ENCODE data around the gene HMG20A.

Gene HMG20A

GRCh38 chr15:77455696-77456321 is 35.1 kb downstream of the HMG20A start:
- H3K27me3 ChIP-seq (ENCODE audit: control insufficient read depth in 2 of 2, insufficient read depth in 2 of 2, low read length in 2 of 2) = no peaks in the 10 kb centered on the region
- peak overlapping the region; percentile 30 to 32 for H3K27ac ChIP-seq (ENCODE audit: low read depth in 2 of 2, low read length in 2 of 2)
- H3K9ac ChIP-seq (ENCODE audit: low read depth in 1 of 2, low read length in 2 of 2) = no peak overlapping the region
- H3K4me3 ChIP-seq (ENCODE audit: low read length in 2 of 2) = no peak overlapping the region
- no peaks in the 10 kb centered on the region for H3K9me3 ChIP-seq (ENCODE audit: control insufficient read depth in 2 of 2, low read length in 2 of 2)
- peaks cover 0 to 4% of the 10 kb centered on the region in 2 donors for H3K4me1 ChIP-seq (ENCODE audit: control insufficient read depth in 2 of 2, insufficient read depth in 2 of 2, low read length in 2 of 2)
- H3K36me3 ChIP-seq (ENCODE audit: control insufficient read depth in 2 of 2, insufficient read depth in 2 of 2, low read length in 2 of 2) = peaks cover 2 to 11% of the 10 kb centered on the region in 2 donors

DNA sequence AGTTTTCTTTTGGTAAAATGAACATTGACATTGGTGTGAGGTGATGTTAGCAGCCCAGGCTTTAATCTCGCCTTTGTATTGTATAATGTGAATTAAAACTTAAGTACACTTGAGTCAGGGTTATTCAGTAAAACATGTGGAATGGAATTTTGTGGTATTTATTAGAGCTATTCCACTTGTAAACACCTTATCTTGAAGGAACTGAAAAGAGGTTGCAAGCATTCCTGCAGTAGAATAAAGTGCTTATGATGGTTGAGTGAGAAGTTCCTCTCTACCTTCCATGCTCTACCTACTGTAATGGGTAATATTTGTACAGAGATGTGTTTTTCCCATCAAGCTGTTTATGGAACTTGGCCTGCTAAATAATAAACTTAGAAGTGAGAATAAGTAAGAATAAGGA is 36.1 kb downstream of the HMG20A start:
- H3K4me3 ChIP-seq (ENCODE audit: low read length in 2 of 2) = no peak overlapping the region
- H3K4me1 ChIP-seq (ENCODE audit: control insufficient read depth in 2 of 2, insufficient read depth in 2 of 2, low read length in 2 of 2) = peaks cover 0 to 4% of the 10 kb centered on the region in 2 donors
- H3K36me3 ChIP-seq (ENCODE audit: control insufficient read depth in 2 of 2, insufficient read depth in 2 of 2, low read length in 2 of 2) = peaks cover 2 to 15% of the 10 kb centered on the region in 2 donors
- no peaks in the 10 kb centered on the region for H3K27me3 ChIP-seq (ENCODE audit: control insufficient read depth in 2 of 2, insufficient read depth in 2 of 2, low read length in 2 of 2)
- H3K27ac ChIP-seq (ENCODE audit: low read depth in 2 of 2, low read length in 2 of 2) = no peak overlapping the region
- no peaks in the 10 kb centered on the region for H3K9me3 ChIP-seq (ENCODE audit: control insufficient read depth in 2 of 2, low read length in 2 of 2)
- no peak overlapping the region for H3K9ac ChIP-seq (ENCODE audit: low read depth in 1 of 2, low read length in 2 of 2)

DNA sequence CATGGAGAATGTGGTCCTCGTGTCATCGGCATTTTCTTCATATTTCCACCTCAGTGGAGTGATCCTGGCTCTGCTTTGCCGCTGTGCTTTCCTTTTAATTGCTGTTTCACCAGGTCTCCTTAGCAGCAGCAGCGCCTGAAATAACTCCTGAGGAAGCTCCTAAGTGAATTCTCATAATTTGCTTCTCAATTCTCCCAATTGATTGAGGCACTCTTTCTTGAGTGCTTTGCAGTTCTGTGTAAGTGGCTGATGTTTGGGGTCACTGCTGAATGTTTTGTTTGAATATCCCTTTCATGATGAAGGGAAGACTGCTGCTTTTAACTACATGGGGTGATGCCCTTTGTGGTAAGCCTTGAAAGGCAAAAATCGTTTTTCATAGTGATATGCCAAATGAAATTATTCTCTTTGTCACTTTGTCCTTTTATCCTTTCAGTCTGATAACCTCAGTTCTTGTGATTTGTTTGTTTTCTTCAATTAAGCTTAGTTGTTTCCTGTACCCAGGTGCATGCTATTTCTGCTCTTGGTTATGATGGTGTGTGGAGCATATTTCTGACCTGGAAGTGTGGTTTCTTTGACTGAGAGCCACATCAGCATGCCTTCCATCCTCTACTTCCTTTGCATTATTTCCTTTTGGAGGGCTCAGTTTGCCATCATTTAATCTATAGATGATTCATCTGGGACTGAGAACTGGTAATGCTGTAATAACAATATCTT is 36.7 kb downstream of the HMG20A start:
- no peak overlapping the region for H3K4me3 ChIP-seq (ENCODE audit: low read length in 2 of 2)
- H3K27ac ChIP-seq (ENCODE audit: low read depth in 2 of 2, low read length in 2 of 2) = no peak overlapping the region
- H3K27me3 ChIP-seq (ENCODE audit: control insufficient read depth in 2 of 2, insufficient read depth in 2 of 2, low read length in 2 of 2) = no peaks in the 10 kb centered on the region
- H3K9ac ChIP-seq (ENCODE audit: low read depth in 1 of 2, low read length in 2 of 2) = no peak overlapping the region
- H3K4me1 ChIP-seq (ENCODE audit: control insufficient read depth in 2 of 2, insufficient read depth in 2 of 2, low read length in 2 of 2) = peaks cover 0 to 4% of the 10 kb centered on the region in 2 donors
- peaks cover 2 to 20% of the 10 kb centered on the region in 2 donors for H3K36me3 ChIP-seq (ENCODE audit: control insufficient read depth in 2 of 2, insufficient read depth in 2 of 2, low read length in 2 of 2)
- H3K9me3 ChIP-seq (ENCODE audit: control insufficient read depth in 2 of 2, low read length in 2 of 2) = no peaks in the 10 kb centered on the region

DNA sequence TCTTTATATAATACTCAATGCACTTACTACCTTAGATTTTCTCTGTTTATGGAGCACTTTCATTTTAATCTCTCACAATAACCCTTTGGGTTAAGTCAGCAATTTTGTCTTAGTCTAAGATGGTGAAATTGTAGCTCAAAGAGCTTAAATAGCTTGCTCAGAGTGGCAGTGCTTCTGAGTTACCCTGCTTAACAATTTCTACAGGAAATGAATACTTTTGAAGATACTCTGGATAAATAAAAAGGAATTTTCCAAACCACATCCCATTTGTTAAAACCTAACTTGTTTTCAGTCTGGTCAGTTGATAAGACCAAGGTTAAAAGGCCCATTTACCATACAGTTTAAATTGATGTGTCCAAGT is 37.2 kb downstream of the HMG20A start:
- no peak overlapping the region for H3K9ac ChIP-seq (ENCODE audit: low read depth in 1 of 2, low read length in 2 of 2)
- H3K27me3 ChIP-seq (ENCODE audit: control insufficient read depth in 2 of 2, insufficient read depth in 2 of 2, low read length in 2 of 2) = no peaks in the 10 kb centered on the region
- no peak overlapping the region for H3K4me3 ChIP-seq (ENCODE audit: low read length in 2 of 2)
- H3K27ac ChIP-seq (ENCODE audit: low read depth in 2 of 2, low read length in 2 of 2) = no peak overlapping the region
- peaks cover 0 to 4% of the 10 kb centered on the region in 2 donors for H3K4me1 ChIP-seq (ENCODE audit: control insufficient read depth in 2 of 2, insufficient read depth in 2 of 2, low read length in 2 of 2)
- no peaks in the 10 kb centered on the region for H3K9me3 ChIP-seq (ENCODE audit: control insufficient read depth in 2 of 2, low read length in 2 of 2)
- H3K36me3 ChIP-seq (ENCODE audit: control insufficient read depth in 2 of 2, insufficient read depth in 2 of 2, low read length in 2 of 2) = peaks cover 2 to 21% of the 10 kb centered on the region in 2 donors

- peaks cover 10 to 26% of the 10 kb centered on the region in 2 donors for H3K36me3 ChIP-seq (ENCODE audit: control insufficient read depth in 2 of 2, insufficient read depth in 2 of 2, low read length in 2 of 2)
- no peaks in the 10 kb centered on the region for H3K9me3 ChIP-seq (ENCODE audit: control insufficient read depth in 2 of 2, low read length in 2 of 2)
- H3K27me3 ChIP-seq (ENCODE audit: control insufficient read depth in 2 of 2, insufficient read depth in 2 of 2, low read length in 2 of 2) = no peaks in the 10 kb centered on the region
- peaks cover 0 to 4% of the 10 kb centered on the region in 2 donors for H3K4me1 ChIP-seq (ENCODE audit: control insufficient read depth in 2 of 2, insufficient read depth in 2 of 2, low read length in 2 of 2)
- H3K9ac ChIP-seq (ENCODE audit: low read depth in 1 of 2, low read length in 2 of 2) = no peak overlapping the region
- no peak overlapping the region for H3K27ac ChIP-seq (ENCODE audit: low read depth in 2 of 2, low read length in 2 of 2)
- H3K4me3 ChIP-seq (ENCODE audit: low read length in 2 of 2) = no peak overlapping the region
Measured at GRCh38 chr15:77459031-77459430, 38.3 kb downstream of the HMG20A start.

DNA sequence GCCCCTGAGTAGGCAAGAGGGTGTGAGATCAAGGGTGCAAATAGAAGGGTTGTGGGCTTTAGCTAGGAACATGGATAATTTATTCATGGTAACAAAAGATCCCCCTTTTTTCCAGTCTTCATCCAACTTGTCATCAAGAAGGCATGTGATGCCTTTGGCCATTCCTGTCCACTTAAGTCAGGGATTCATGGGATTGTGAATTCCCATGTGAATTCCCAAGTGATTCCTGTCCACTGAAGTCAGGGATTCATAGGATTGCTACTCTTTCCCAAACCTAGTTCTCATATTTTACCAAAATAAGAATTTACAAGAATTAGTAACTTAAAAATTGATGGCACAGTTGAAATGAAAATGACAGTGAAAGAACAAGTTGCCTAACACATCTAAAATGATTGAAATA is 40.8 kb downstream of the HMG20A start:
- Histone ChIP-seq H3K9ac (ENCODE audit: low read depth in 1 of 2, low read length in 2 of 2) (no peak overlapping the region), H3K27ac (ENCODE audit: low read depth in 2 of 2, low read length in 2 of 2) (no peak overlapping the region), H3K36me3 (ENCODE audit: control insufficient read depth in 2 of 2, insufficient read depth in 2 of 2, low read length in 2 of 2) (peaks cover 19 to 28% of the 10 kb centered on the region in 2 donors), H3K27me3 (ENCODE audit: control insufficient read depth in 2 of 2, insufficient read depth in 2 of 2, low read length in 2 of 2) (no peaks in the 10 kb centered on the region), H3K4me1 (ENCODE audit: control insufficient read depth in 2 of 2, insufficient read depth in 2 of 2, low read length in 2 of 2) (no peaks in the 10 kb centered on the region), H3K4me3 (ENCODE audit: low read length in 2 of 2) (no peak overlapping the region), H3K9me3 (ENCODE audit: control insufficient read depth in 2 of 2, low read length in 2 of 2) (no peaks in the 10 kb centered on the region)

DNA sequence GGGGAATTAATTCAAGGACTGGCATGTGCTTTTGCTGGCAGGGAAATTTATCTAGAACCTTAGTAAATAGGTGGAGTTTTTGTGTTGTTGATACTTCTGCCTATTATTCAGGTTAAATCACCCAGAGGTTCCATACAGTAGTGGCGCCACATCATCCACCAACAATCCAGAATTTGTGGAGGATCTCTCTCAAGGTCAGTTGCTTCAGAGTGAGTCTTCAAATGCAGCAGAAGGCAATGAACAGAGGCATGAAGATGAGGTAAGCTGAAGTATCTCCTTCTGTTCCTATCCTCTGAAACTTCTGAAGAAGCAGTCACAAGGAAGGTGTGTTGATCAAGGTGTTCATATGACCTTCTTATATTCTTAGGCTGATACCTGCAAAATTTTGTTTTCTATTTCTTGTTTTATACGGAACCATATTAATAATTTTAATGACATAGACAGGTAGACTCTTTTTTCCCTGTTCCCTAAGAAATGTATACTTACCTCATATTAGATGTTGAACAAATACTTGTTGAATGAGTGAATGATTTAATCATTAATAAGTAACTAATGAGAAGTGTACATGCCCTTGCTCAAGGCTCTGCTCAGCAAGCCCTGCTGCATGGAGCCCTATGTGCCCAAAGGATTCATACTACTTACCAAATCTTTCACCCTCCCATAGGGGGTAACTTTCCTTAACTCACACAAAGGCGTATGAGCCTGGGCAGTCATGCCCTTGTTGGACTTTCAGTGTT is 43.6 kb downstream of the HMG20A start:
- H3K27me3 ChIP-seq (ENCODE audit: control insufficient read depth in 2 of 2, insufficient read depth in 2 of 2, low read length in 2 of 2) = no peaks in the 10 kb centered on the region
- peaks cover 33 to 43% of the 10 kb centered on the region in 2 donors for H3K36me3 ChIP-seq (ENCODE audit: control insufficient read depth in 2 of 2, insufficient read depth in 2 of 2, low read length in 2 of 2)
- no peak overlapping the region for H3K4me3 ChIP-seq (ENCODE audit: low read length in 2 of 2)
- H3K27ac ChIP-seq (ENCODE audit: low read depth in 2 of 2, low read length in 2 of 2) = no peak overlapping the region
- no peak overlapping the region for H3K9ac ChIP-seq (ENCODE audit: low read depth in 1 of 2, low read length in 2 of 2)
- H3K9me3 ChIP-seq (ENCODE audit: control insufficient read depth in 2 of 2, low read length in 2 of 2) = no peaks in the 10 kb centered on the region
- no peaks in the 10 kb centered on the region for H3K4me1 ChIP-seq (ENCODE audit: control insufficient read depth in 2 of 2, insufficient read depth in 2 of 2, low read length in 2 of 2)

- peaks cover 42 to 44% of the 10 kb centered on the region in 2 donors for H3K36me3 ChIP-seq (ENCODE audit: control insufficient read depth in 2 of 2, insufficient read depth in 2 of 2, low read length in 2 of 2)
- no peaks in the 10 kb centered on the region for H3K27me3 ChIP-seq (ENCODE audit: control insufficient read depth in 2 of 2, insufficient read depth in 2 of 2, low read length in 2 of 2)
- H3K27ac ChIP-seq (ENCODE audit: low read depth in 2 of 2, low read length in 2 of 2) = no peak overlapping the region
- no peaks in the 10 kb centered on the region for H3K4me1 ChIP-seq (ENCODE audit: control insufficient read depth in 2 of 2, insufficient read depth in 2 of 2, low read length in 2 of 2)
- no peaks in the 10 kb centered on the region for H3K9me3 ChIP-seq (ENCODE audit: control insufficient read depth in 2 of 2, low read length in 2 of 2)
- H3K9ac ChIP-seq (ENCODE audit: low read depth in 1 of 2, low read length in 2 of 2) = no peak overlapping the region
- H3K4me3 ChIP-seq (ENCODE audit: low read length in 2 of 2) = no peak overlapping the region
Measured at GRCh38 chr15:77466521-77466920, 45.8 kb downstream of the HMG20A start.

GRCh38 chr15:77468896-77469295 is 48.2 kb downstream of the HMG20A start:
- H3K27me3 ChIP-seq (ENCODE audit: control insufficient read depth in 2 of 2, insufficient read depth in 2 of 2, low read length in 2 of 2) = no peaks in the 10 kb centered on the region
- peaks cover 39 to 50% of the 10 kb centered on the region in 2 donors for H3K36me3 ChIP-seq (ENCODE audit: control insufficient read depth in 2 of 2, insufficient read depth in 2 of 2, low read length in 2 of 2)
- no peak overlapping the region for H3K4me3 ChIP-seq (ENCODE audit: low read length in 2 of 2)
- H3K27ac ChIP-seq (ENCODE audit: low read depth in 2 of 2, low read length in 2 of 2) = no peak overlapping the region
- no peaks in the 10 kb centered on the region for H3K4me1 ChIP-seq (ENCODE audit: control insufficient read depth in 2 of 2, insufficient read depth in 2 of 2, low read length in 2 of 2)
- H3K9me3 ChIP-seq (ENCODE audit: control insufficient read depth in 2 of 2, low read length in 2 of 2) = no peaks in the 10 kb centered on the region
- H3K9ac ChIP-seq (ENCODE audit: low read depth in 1 of 2, low read length in 2 of 2) = no peak overlapping the region

GRCh38 chr15:77470235-77470634 is 49.5 kb downstream of the HMG20A start:
- H3K27ac ChIP-seq (ENCODE audit: low read depth in 2 of 2, low read length in 2 of 2) = no peak overlapping the region
- no peak overlapping the region for H3K9ac ChIP-seq (ENCODE audit: low read depth in 1 of 2, low read length in 2 of 2)
- no peaks in the 10 kb centered on the region for H3K27me3 ChIP-seq (ENCODE audit: control insufficient read depth in 2 of 2, insufficient read depth in 2 of 2, low read length in 2 of 2)
- H3K4me3 ChIP-seq (ENCODE audit: low read length in 2 of 2) = no peak overlapping the region
- H3K9me3 ChIP-seq (ENCODE audit: control insufficient read depth in 2 of 2, low read length in 2 of 2) = no peaks in the 10 kb centered on the region
- peaks cover 39 to 43% of the 10 kb centered on the region in 2 donors for H3K36me3 ChIP-seq (ENCODE audit: control insufficient read depth in 2 of 2, insufficient read depth in 2 of 2, low read length in 2 of 2)
- no peaks in the 10 kb centered on the region for H3K4me1 ChIP-seq (ENCODE audit: control insufficient read depth in 2 of 2, insufficient read depth in 2 of 2, low read length in 2 of 2)

Measured in mucosa of rectum (tissue), 2 donors.